MM.1S (cell line): Measurements from ENCODE around the gene BBC3.
"Not testable (repeated sequence)": the region's sequence is repeated elsewhere in the genome, so short reads cannot be mapped to it uniquely, and the experiment has no call there.

Experiments used
- DNase-seq: peaks from one replicate; pipeline ENCODE4 v3.0.0-alpha.2; 2015
- H2AFZ ChIP-seq: fragments of 300-600 bp; sonication (generic); 2 replicates; pipeline ENCODE4 v1.6.0; 2016; ENCODE audit warnings: antibody characterized with exemption, low read length
- H3F3A ChIP-seq: fragments of 300-600 bp; sonication (generic); 2 replicates; pipeline ENCODE4 v1.6.1; 2016; ENCODE audit warnings: mild to moderate bottlenecking, antibody characterized with exemption, low read length, moderate library complexity, mixed read lengths; ENCODE audit not compliant: insufficient read depth
- H3K27ac ChIP-seq: fragments of 300-600 bp; sonication (generic); 2 replicates; pipeline ENCODE4 v1.5.1; 2016; ENCODE audit warnings: mild to moderate bottlenecking, low read length
- H3K27me3 ChIP-seq: fragments of 300-600 bp; sonication (generic); replicated peaks from 2 replicates; pipeline ENCODE4 v1.6.0; 2016; ENCODE audit warnings: low read length; ENCODE audit not compliant: insufficient read depth
- H3K36me3 ChIP-seq: fragments of 300-600 bp; sonication (generic); replicated peaks from 2 replicates; pipeline ENCODE4 v1.6.1; 2016; ENCODE audit warnings: mild to moderate bottlenecking, low read length, mixed read lengths; ENCODE audit not compliant: insufficient read depth
- H3K4me1 ChIP-seq: fragments of 300-600 bp; sonication (generic); 2 replicates; pipeline ENCODE4 v1.6.1; 2016; ENCODE audit warnings: low read length, mixed read lengths
- H3K4me2 ChIP-seq: fragments of 300-600 bp; sonication (generic); 2 replicates; pipeline ENCODE4 v1.6.0; 2016; ENCODE audit warnings: low read depth, low read length
- H3K4me3 ChIP-seq: fragments of 300-600 bp; sonication (generic); 2 replicates; pipeline ENCODE4 v1.5.1; 2016; ENCODE audit warnings: low read length, mixed read lengths
- H3K79me2 ChIP-seq: fragments of 300-600 bp; sonication (generic); 2 replicates; pipeline ENCODE4 v1.6.1; 2016; ENCODE audit warnings: mixed run types, low read length, mixed read lengths
- H3K9ac ChIP-seq: fragments of 300-600 bp; sonication (generic); 2 replicates; pipeline ENCODE4 v1.6.1; 2016; ENCODE audit warnings: low read length, mixed read lengths
- H3K9me2 ChIP-seq: fragments of 300-600 bp; sonication (generic); replicated peaks from 2 replicates; pipeline ENCODE4 v1.6.1; 2016; ENCODE audit warnings: mild to moderate bottlenecking, low read length, mixed read lengths; ENCODE audit not compliant: insufficient read depth
- H3K9me3 ChIP-seq: fragments of 300-600 bp; sonication (generic); replicated peaks from 2 replicates; pipeline ENCODE4 v1.6.1; 2016; ENCODE audit warnings: mild to moderate bottlenecking, low read length, mixed read lengths; ENCODE audit not compliant: insufficient read depth
- H4K20me1 ChIP-seq: fragments of 300-600 bp; sonication (generic); 2 replicates; pipeline ENCODE4 v1.6.1; 2016; ENCODE audit warnings: mild to moderate bottlenecking, low read length, moderate library complexity, mixed read lengths; ENCODE audit not compliant: insufficient read depth
- CTCF ChIP-seq: fragments of 300-600 bp; sonication (generic); IDR thresholded peaks from 2 replicates; pipeline ENCODE4 v1.5.1; 2016; ENCODE audit warnings: antibody characterized with exemption, low read length, mixed read lengths
- EZH2 ChIP-seq: fragments of 300-600 bp; sonication (generic); optimal IDR thresholded peaks from 2 replicates; pipeline ENCODE3; 2017; ENCODE audit warnings: low read depth, mild to moderate bottlenecking, antibody characterized with exemption, low read length, mixed read lengths
- EZH2phosphoT487 ChIP-seq: fragments of 300-600 bp; sonication (generic); IDR thresholded peaks from 2 replicates; pipeline ENCODE4 v1.6.1; 2018; ENCODE audit warnings: antibody characterized with exemption, low read length

BBC3 gene

GRCh38 chr19:47230921-47231214, at the start of gene BBC3:
Gene BBC3 (minus strand): TSS chr19:47231199. CDS start chr19:47228431, 2,768 bp downstream.
- no peak for DNase-seq

GRCh38 chr19:47280183-47280797, 49.3 kb upstream of the BBC3 start:
- Histone ChIP-seq H2AFZ (no peak overlapping the region), H3F3A (no peaks in the 10 kb centered on the region), H3K4me3 (no peak overlapping the region), H3K4me2 (no peak overlapping the region), H3K9ac (no peak overlapping the region), H3K9me2 (no peaks in the 10 kb centered on the region), H3K27ac (no peak overlapping the region), H3K36me3 (no peaks in the 10 kb centered on the region), H4K20me1 (no peaks in the 10 kb centered on the region), H3K9me3 (no peaks in the 10 kb centered on the region), H3K4me1 (no peaks in the 10 kb centered on the region), H3K79me2 (no peaks in the 10 kb centered on the region), H3K27me3 (no peaks in the 10 kb centered on the region)
- TF ChIP-seq EZH2phosphoT487 (no peak), CTCF (peak; percentile 56)
- peak; percentile 57 for DNase-seq

More at GRCh38 chr19:47230921-47231214, at the start of gene BBC3:
- Histone ChIP-seq H3K9me3 (no peaks in the 10 kb centered on the region), H3K27ac (peak within 1 kb of the TSS; percentile 66; the same call in 1 of the 2 replicates), H4K20me1 (no peaks in the 10 kb centered on the region), H2AFZ (peak within 1 kb of the TSS; percentile 78), H3K9me2 (no peaks in the 10 kb centered on the region), H3K36me3 (no peaks in the 10 kb centered on the region), H3K9ac (peak within 1 kb of the TSS; percentile 83), H3F3A (peaks cover 47% of the 10 kb centered on the region), H3K4me3 (peak within 1 kb of the TSS; percentile 96), H3K79me2 (peaks cover 8% of the 10 kb centered on the region; the same call in 1 of the 2 replicates), H3K27me3 (no peaks in the 10 kb centered on the region), H3K4me2 (peak within 1 kb of the TSS; percentile 98), H3K4me1 (peaks cover 31% of the 10 kb centered on the region)
- TF ChIP-seq CTCF: no peak
- TF ChIP-seq EZH2phosphoT487: no peak
- TF ChIP-seq EZH2: no peak

- H3K27me3 ChIP-seq, H3K36me3 ChIP-seq, DNase-seq, H4K20me1 ChIP-seq, H3K9ac ChIP-seq, H2AFZ ChIP-seq, H3K9me2 ChIP-seq, H3K9me3 ChIP-seq, H3K4me3 ChIP-seq, H3K79me2 ChIP-seq, H3K4me2 ChIP-seq, H3K27ac ChIP-seq, H3K4me1 ChIP-seq: not testable (repeated sequence)
- peaks cover 15% of the 10 kb centered on the region; the same call in 1 of the 2 replicates for H3F3A ChIP-seq
Measured at GRCh38 chr19:47276513-47276912, 45.5 kb upstream of the BBC3 start.

- H3K79me2 ChIP-seq: no peaks in the 10 kb centered on the region
- H3K27ac ChIP-seq: no peak overlapping the region
- no peaks in the 10 kb centered on the region for H3K27me3 ChIP-seq
- H3K36me3 ChIP-seq: no peaks in the 10 kb centered on the region
- no peak overlapping the region for H3K4me3 ChIP-seq
- H3K9ac ChIP-seq: no peak overlapping the region
- H4K20me1 ChIP-seq: no peaks in the 10 kb centered on the region
- no peak overlapping the region for H3K4me2 ChIP-seq
- H3F3A ChIP-seq: peaks cover 15% of the 10 kb centered on the region; the same call in 1 of the 2 replicates
- no peaks in the 10 kb centered on the region for H3K4me1 ChIP-seq
- no peak for TF ChIP-seq CTCF
- no peak for TF ChIP-seq EZH2
- TF ChIP-seq EZH2phosphoT487: no peak
- no peaks in the 10 kb centered on the region for H3K9me3 ChIP-seq
- H2AFZ ChIP-seq: no peak overlapping the region
- DNase-seq: no peak
- H3K9me2 ChIP-seq: no peaks in the 10 kb centered on the region
Measured at GRCh38 chr19:47275791-47276461, 44.9 kb upstream of the BBC3 start.
